Mammary epithelial cell (primary cell): ENCODE measurements around the gene CYP2F1.
"Not testable (repeated sequence)": the region's sequence is repeated elsewhere in the genome, so short reads cannot be mapped to it uniquely, and the experiment has no call there.

ENCODE experiments used
- CTCF ChIP-seq, 2 donors: IDR thresholded peaks in 1 of 2; conservative IDR thresholded peaks in 1 of 2; 2 replicates each; pipeline ENCODE4 v1.5.1; 2011 to 2012; ENCODE audit warnings: inconsistent platforms in 2 of 2, low read length in 2 of 2, mild to moderate bottlenecking in 2 of 2, control low read depth in 1 of 2, low read depth in 1 of 2; ENCODE audit not compliant: insufficient read depth in 1 of 2; ENCODE audit errors: extremely low read depth in 1 of 2
- EZH2 ChIP-seq: IDR thresholded peaks from 2 replicates; pipeline ENCODE4 v1.6.1; 2012; ENCODE audit warnings: low read length, inconsistent platforms, borderline replicate concordance

GRCh38 chr19:41150986-41151385 lies 36.8 kb downstream of the CYP2F1 start:
- not testable (repeated sequence) for TF ChIP-seq EZH2; CTCF (conservative IDR thresholded peaks at IDR 0.05 in 1 of 2, IDR thresholded peaks at IDR 0.05 in 1 of 2; ENCODE audit: extremely low read depth in 1 of 2, insufficient read depth in 1 of 2, low read depth in 1 of 2, low read length in 2 of 2)
